GM18907 (cell line): ENCODE results near the gene GARIN5B.

ENCODE experiments used
- ATAC-seq: cut with Tn5 transposase; IDR thresholded peaks from one replicate; pipeline ENCODE4 v1.9.1; 2021; ENCODE audit warnings: mild to moderate bottlenecking, moderate library complexity; ENCODE audit not compliant: unreplicated experiment

Gene GARIN5B

DNA sequence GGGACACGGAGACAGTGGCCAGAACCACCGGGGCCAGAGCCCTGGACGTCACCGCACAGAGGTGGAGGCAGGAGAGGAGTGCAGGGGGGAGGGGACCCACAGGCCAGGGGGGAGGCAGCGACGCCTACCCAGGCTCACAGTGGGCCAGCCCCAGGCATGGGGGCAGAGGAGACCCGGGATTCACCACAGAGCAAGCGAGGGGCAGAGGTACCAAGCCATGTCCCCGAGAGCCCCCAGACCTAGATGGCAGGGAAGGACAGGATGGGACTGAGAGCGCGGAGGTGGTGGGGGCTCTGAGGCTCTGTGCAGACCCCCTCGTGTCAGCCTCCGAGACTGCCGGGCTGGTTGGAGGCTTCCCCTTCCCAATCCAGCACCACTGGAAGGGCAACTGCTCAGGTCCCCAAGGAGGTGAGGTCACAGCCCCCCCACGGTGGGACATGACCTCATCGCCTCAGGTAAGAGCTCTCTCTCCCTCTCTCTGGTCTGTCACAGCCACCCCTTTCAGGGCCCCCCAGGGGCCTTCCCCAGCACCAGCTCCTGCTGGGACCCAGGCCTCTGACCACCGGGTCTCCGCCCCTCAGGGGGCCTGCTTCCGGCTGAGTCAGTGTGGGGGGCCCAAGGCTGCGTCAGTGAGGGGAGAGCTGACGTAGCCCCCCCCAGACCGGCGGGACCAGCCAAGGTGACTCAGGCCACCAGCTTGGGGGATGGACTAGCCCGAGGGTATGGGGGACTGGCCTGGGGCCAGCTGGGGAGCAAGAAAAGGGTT lies 9.4 kb upstream of the GARIN5B start:
- no peak for ATAC-seq

- no peak for ATAC-seq
Measured at GRCh38 chr19:55370305-55370988, 7.4 kb upstream of the GARIN5B start, which contains the start of gene IL11. IL11 (minus strand) TSS chr19:55370463; CDS start chr19:55370310, 153 bp downstream.

DNA sequence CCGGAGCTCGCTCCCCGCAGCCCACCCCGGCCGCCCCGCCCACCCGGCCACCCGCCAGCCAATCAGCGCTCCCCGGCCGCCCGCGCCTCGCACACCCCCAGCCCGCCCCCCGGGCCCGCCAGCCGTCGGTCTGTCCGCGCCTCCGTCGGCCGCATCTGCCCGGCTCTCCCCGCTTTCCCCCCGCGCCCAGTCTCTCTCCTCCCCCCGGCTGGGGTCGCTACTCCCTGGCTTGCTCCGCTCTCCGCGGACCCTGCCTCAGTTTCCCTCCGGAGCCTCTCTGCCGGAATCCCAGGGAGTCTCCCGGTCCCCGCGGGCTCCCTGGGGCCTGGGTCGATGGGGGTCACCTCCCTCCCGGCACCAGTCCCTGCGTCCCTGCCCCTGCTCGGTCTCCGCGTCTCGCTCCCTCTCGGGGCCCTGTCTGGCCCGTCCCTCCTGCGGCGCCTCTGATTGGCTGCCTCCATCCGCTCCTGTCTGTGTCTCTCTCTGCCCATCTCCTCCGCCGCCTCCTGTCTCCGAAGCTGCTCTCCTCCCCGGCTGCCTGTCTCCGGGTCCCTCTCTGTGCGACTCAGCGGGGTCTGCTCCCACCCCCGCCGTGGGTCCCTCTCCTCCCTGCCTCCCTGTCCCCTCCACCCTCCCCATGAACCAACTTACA lies 6.7 kb upstream of the GARIN5B start:
- ATAC-seq, result no peak

GRCh38 chr19:55368701-55369563 lies 5.9 kb upstream of the GARIN5B start:
- ATAC-seq, result no peak

DNA sequence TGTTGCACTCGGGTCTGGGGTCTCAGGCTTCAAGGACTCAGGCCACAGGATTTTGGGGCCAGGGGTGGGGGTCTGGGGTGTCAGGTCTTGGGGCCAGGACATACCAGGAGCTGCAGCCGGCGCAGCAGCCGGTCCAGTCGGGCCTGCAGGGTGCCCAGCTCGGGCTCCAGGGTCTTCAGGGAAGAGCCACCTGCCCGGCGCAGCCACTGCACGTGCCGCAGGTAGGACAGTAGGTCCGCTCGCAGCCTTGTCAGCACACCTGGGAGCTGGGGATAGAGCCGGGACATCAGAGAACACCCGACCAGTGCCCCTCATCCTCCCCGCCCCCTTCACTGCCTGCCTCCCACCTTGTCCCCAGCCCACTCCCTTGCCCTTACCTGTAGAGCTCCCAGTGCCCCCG lies 5.0 kb upstream of the GARIN5B start:
- no peak for ATAC-seq

DNA sequence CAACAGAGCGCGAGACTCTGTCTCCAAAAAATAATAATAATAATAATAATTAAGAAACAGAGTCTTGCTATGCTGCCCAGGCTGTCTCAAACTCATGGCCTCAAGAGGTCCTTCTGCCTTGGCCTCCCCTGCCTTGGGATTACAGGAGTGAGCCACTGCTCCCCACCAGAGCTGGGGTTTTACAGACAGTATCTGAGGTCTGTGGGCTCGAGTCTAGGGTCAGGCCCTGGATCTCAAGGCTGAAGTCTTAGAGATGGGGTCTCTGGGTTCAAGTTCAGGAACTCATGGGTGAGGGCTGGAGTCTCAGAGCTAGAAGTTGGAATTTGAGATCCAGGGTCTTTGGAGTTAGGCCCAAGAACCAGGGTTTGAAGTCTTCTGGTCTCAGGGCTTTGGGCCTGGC lies 3.7 kb upstream of the GARIN5B start:
- ATAC-seq, result no peak

GRCh38 chr19:55365964-55366363 lies 2.9 kb upstream of the GARIN5B start:
- no peak for ATAC-seq

- no peak for ATAC-seq
Measured at GRCh38 chr19:55365245-55365644, 2.2 kb upstream of the GARIN5B start.

GRCh38 chr19:55362174-55362989 lies 678 bp downstream of the GARIN5B start:
- ATAC-seq, result no peak

DNA sequence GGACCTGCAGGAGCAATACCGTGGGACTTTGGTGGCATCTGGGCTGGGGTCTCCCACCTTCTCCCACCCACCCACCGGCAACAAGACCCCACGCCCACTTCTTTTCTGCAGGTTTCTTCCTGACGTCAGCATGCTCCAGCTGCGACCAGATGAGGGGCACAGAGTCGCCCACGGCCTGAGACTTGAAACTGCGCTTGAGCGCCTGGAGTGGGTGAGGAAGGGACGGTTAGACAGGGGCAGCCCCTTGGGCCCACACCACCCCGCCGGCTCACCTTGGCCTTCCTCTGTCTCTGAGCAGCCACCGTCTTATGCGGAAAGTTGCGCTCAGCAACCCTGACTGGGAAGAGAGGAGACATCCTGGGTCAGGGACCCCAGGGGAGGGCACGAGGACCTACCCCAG lies 2.2 kb downstream of the GARIN5B start:
- no peak for ATAC-seq

GRCh38 chr19:55358943-55359908 lies 3.8 kb downstream of the GARIN5B start:
- ATAC-seq, result no peak

DNA sequence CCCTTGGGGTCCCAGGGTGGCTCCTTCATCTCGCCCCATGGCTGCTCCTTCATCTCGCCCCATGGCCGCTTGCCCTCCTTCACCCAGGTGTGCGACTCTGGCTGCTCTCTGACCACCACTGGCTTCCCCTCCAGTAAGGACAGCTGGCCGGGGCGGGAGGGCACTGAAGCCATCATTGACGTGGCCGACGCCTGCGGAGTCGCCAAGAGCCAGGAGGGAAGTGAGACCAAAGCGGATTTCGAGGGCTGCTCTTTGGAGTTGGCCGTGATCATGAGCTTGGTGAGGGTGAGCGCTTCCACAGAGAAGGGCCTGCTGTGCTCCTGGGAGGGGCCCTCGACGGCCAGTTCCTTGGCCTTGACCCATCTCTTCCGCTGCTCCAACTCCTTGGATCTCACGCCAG lies 4.6 kb downstream of the GARIN5B start:
- ATAC-seq, result no peak

DNA sequence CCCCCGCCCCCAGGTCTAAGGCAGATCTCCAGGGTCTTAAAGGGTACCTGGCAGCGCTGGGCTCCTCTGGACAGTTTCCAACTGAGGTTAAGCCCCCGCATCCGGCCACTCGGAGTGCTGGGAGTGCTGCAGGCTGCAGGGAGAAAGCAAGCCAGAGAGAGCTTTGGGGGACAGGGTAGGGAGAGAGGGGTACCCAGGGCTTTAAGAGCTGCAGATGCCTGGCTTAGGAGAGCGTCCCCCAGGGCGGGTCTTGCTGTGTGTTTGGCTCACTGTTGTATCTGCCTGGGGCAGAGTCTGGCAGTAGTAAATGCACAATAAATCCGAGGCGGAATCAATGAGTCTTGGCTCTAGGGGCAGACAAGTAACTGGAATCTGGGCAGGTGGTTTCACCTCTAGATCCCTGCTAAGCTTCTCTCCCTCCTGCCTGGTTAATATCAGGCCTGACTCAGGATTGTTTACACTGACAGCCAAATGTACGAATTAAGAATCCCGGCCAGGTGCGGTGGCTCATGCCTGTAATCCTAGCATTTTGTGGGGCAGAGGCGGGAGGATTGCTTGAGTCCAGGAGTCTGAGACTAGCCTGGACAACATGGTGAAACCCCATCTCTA lies 7.7 kb downstream of the GARIN5B start:
- ATAC-seq, result no peak

GRCh38 chr19:55354698-55355212 lies 8.3 kb downstream of the GARIN5B start, which contains the start of gene COX6B2:
COX6B2 (minus strand) TSS chr19:55354719; CDS start chr19:55354521, 198 bp downstream.
- ATAC-seq, result no peak

DNA sequence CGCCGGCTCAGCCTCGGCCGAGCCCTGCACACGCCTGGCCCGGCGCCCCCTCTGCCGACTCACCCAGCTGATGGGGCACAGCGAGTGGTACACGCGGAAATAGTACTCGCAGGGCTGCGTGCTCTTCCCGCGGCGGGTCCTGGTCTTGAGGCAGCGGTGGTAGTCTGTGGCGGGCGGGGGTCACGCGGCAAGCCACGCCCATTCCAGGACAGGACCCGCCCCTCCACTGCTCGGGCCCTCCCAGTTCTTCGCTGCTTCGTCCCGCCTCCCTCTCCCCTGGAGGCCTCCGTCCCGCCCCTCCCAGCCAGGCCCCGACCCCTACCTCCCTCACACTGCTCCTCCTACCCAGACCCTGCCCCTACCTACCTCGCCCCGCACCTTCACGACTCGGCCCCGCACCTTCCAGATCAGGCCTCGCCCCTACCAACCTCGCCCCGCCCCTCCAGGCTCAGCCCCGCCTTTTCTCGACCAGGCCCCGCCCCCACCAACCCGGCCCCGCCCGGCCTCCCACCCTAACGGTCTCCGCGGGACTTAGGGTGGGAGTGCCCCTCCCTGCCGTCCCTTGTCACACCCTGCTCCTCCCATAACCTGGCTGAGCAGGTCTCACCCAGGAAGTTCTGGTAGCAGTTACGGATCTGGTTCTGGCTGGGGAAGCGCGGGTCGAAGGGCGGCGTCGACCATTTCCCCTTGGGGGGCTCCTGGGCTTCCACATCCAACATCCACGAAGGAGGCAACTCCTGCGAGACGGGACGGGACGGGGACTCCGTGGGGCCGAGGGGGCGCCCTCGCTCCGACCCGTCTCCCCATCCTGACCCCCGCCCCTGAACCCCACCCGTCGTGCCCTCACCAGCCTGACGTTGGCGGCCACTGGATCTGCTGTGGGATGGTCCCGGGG lies 9.0 kb downstream of the GARIN5B start:
- ATAC-seq, result no peak

DNA sequence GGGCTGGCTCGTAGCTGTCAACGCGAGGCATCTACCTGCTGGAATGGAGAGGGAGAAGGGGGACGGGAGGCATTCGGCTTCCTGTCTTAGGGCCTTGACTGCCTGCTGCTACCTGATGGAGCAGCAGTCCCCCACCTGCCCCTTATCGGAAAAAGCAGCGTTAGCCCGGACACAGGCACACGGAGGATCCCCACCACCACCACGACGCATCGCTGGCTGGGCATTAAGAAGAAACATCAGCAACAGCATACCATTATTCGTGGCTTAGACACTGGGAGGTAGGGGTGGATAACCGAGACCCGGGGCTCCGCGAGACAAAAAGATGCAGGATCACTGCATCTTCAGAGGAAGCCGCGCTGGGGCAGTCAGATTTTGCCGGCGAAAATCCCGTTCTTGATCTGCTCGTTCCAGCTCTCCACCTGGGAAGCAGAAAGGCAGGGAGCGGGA lies 9.7 kb downstream of the GARIN5B start:
- no peak for ATAC-seq

DNA sequence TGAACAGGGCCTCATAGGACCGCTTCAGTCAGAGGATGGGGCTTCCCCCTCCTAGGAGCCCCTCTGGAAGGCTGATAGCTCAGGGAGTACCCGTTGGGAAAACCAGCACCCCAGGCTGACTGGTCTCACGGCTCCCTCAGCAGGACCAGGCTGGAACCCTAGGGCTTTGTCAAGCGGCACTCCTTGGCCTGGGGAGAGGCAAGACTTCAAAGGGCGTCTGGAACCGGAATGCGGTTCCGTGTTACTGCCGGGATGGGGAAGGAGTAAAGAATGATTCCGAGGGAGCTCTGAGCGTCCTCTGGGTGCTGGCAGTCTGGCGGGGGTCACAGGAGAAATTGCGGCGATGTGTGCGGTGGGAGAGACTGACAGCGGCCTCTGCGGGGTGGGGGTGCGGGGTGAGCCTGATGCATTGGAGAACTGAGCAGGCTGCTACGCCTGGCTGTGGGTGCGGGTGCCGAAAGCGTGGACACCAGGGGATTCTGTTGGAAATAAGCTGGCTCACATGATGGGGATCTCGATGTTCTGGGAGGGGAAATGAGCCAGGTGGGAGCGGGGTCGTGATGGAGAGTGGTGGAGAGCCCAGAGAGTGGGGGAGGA lies 10.4 kb downstream of the GARIN5B start:
- ATAC-seq, result no peak
